ENCODE measurements around the gene TBCK.

- TF ChIP-seq POLR2AphosphoS5 (IDR thresholded peaks at IDR 0.05; ENCODE audit: low read depth, low read length): no peak
- TF ChIP-seq TAF1 (IDR thresholded peaks at IDR 0.05; ENCODE audit: borderline replicate concordance, insufficient read depth, low read length): no peak
- TF ChIP-seq SIN3A (IDR thresholded peaks at IDR 0.05; ENCODE audit: borderline replicate concordance, insufficient read depth, low read length): no peak
- no peak for TF ChIP-seq REST (IDR thresholded peaks at IDR 0.05; ENCODE audit: insufficient read depth in 1 of 2, low read depth in 2 of 2, low read length in 2 of 2)
Observed at GRCh38 chr4:106270736-106271135, 45.3 kb downstream of the TBCK start.
